Measurements from ENCODE around the gene LGALS7B. TPM values are rescaled to one million over a fixed set of nuclear protein-coding genes. Genes with fewer than 3 reads are reported as not detected.

Gene LGALS7B
- total RNA-seq, 1 donor from 2014 or later = not detected

DNA sequence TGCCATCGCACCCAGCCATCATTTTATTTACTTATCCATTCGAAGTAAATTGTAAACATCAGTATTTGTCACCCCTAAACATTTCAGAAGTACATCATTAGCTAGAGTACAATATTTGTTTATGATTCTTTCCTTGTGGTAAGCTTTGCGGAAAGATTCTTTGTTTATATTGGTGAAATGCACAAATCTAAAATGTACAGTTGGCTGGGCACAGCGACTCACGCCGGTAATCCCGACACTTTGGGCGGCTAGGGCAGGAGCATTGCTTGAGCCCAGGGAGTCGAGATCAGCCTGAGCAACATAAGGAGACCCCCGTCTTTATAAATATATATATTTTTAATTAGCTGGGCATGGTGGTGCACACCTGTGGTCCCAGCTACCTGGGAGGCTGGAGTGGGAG, 10.1 kb downstream of the LGALS7B start:
- no peak for DNase-seq (ENCODE audit: extremely low spot score, unreplicated experiment)
- no peak overlapping the region for H3K27ac Mint-ChIP-seq (ENCODE audit: unreplicated experiment)
- no peaks in the 10 kb centered on the region for H3K27me3 Mint-ChIP-seq (ENCODE audit: unreplicated experiment)
- H3K9me3 Mint-ChIP-seq (ENCODE audit: unreplicated experiment) = no peaks in the 10 kb centered on the region
- TF ChIP-seq, protein P1, sequence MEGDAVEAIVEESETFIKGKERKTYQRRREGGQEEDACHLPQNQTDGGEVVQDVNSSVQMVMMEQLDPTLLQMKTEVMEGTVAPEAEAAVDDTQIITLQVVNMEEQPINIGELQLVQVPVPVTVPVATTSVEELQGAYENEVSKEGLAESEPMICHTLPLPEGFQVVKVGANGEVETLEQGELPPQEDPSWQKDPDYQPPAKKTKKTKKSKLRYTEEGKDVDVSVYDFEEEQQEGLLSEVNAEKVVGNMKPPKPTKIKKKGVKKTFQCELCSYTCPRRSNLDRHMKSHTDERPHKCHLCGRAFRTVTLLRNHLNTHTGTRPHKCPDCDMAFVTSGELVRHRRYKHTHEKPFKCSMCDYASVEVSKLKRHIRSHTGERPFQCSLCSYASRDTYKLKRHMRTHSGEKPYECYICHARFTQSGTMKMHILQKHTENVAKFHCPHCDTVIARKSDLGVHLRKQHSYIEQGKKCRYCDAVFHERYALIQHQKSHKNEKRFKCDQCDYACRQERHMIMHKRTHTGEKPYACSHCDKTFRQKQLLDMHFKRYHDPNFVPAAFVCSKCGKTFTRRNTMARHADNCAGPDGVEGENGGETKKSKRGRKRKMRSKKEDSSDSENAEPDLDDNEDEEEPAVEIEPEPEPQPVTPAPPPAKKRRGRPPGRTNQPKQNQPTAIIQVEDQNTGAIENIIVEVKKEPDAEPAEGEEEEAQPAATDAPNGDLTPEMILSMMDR (IDR thresholded peaks at IDR 0.05) = no peak
- peaks cover 3% of the 10 kb centered on the region for H3K4me1 Mint-ChIP-seq (ENCODE audit: unreplicated experiment)
- H3K4me3 Mint-ChIP-seq (ENCODE audit: unreplicated experiment) = no peak overlapping the region
- H3K36me3 Mint-ChIP-seq (ENCODE audit: unreplicated experiment) = no peaks in the 10 kb centered on the region

- TF ChIP-seq, protein P1 (IDR thresholded peaks at IDR 0.05) = no peak
- DNase-seq (ENCODE audit: extremely low spot score, unreplicated experiment) = no peak
- H3K4me3 Mint-ChIP-seq (ENCODE audit: unreplicated experiment) = no peak overlapping the region
Observed at GRCh38 chr19:38800577-38801347, 11.8 kb downstream of the LGALS7B start.

GRCh38 chr19:38801359-38802095, 12.5 kb downstream of the LGALS7B start:
- Mint-ChIP-seq H3K4me3 (ENCODE audit: unreplicated experiment) (no peak overlapping the region), H3K36me3 (ENCODE audit: unreplicated experiment) (no peaks in the 10 kb centered on the region), H3K27ac (ENCODE audit: unreplicated experiment) (no peak overlapping the region), H3K9me3 (ENCODE audit: unreplicated experiment) (no peaks in the 10 kb centered on the region), H3K27me3 (ENCODE audit: unreplicated experiment) (no peaks in the 10 kb centered on the region), H3K4me1 (ENCODE audit: unreplicated experiment) (peaks cover 3% of the 10 kb centered on the region)
- TF ChIP-seq, protein P1 (IDR thresholded peaks at IDR 0.05) = no peak
- no peak for DNase-seq (ENCODE audit: extremely low spot score, unreplicated experiment)

More at GRCh38 chr19:38800577-38801347, 11.8 kb downstream of the LGALS7B start:
- Mint-ChIP-seq H3K36me3 (ENCODE audit: unreplicated experiment) (no peaks in the 10 kb centered on the region), H3K27me3 (ENCODE audit: unreplicated experiment) (no peaks in the 10 kb centered on the region), H3K4me1 (ENCODE audit: unreplicated experiment) (peaks cover 3% of the 10 kb centered on the region), H3K9me3 (ENCODE audit: unreplicated experiment) (no peaks in the 10 kb centered on the region), H3K27ac (ENCODE audit: unreplicated experiment) (no peak overlapping the region)

DNA sequence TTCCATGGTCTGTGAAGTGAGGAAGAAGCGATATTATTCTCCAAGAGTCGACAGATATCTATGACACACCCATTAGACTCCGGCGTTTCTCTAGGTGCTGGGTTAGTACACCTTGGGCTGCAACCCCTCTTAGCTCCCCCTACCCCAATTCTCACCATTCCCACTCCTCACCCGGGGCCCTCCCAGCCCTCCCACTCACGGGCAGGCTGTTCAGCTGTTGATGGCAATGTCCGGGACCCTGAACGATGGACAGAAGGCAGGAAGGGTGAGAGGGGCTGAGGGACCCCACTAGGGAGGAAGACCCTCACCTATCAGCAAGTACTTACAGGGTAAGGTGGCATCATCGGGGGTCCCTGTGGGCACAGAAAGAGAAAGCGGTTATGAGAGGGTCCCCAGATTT, 14.5 kb downstream of the LGALS7B start:
- no peaks in the 10 kb centered on the region for H3K27me3 Mint-ChIP-seq (ENCODE audit: unreplicated experiment)
- no peaks in the 10 kb centered on the region for H3K36me3 Mint-ChIP-seq (ENCODE audit: unreplicated experiment)
- H3K4me1 Mint-ChIP-seq (ENCODE audit: unreplicated experiment) = peaks cover 3% of the 10 kb centered on the region
- TF ChIP-seq, protein P1 (IDR thresholded peaks at IDR 0.05) = no peak
- H3K27ac Mint-ChIP-seq (ENCODE audit: unreplicated experiment) = no peak overlapping the region
- DNase-seq (ENCODE audit: extremely low spot score, unreplicated experiment) = no peak
- H3K4me3 Mint-ChIP-seq (ENCODE audit: unreplicated experiment) = no peak overlapping the region
- no peaks in the 10 kb centered on the region for H3K9me3 Mint-ChIP-seq (ENCODE audit: unreplicated experiment)

DNA sequence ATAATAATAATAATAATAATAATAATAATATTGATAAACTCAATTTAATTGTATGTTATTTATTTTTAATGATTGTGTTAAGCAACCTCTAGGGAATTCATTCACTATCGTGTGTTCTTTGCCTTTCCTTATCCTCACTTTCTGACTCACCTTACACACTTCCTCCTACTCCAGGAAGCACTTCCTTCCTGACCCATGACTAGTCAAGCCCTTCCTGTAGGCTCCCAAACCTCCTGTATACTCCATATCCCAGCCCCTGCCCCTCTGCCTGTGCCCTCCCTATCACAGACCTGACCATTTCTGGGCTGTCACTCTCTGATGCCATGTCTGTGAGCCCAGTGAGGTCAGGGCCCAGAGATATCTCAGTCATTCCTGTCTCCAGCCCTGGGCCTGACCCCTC, 16.2 kb downstream of the LGALS7B start:
- H3K4me1 Mint-ChIP-seq (ENCODE audit: unreplicated experiment) = no peaks in the 10 kb centered on the region
- H3K9me3 Mint-ChIP-seq (ENCODE audit: unreplicated experiment) = no peaks in the 10 kb centered on the region
- H3K4me3 Mint-ChIP-seq (ENCODE audit: unreplicated experiment) = no peak overlapping the region
- H3K27ac Mint-ChIP-seq (ENCODE audit: unreplicated experiment) = no peak overlapping the region
- H3K36me3 Mint-ChIP-seq (ENCODE audit: unreplicated experiment) = no peaks in the 10 kb centered on the region
- no peaks in the 10 kb centered on the region for H3K27me3 Mint-ChIP-seq (ENCODE audit: unreplicated experiment)
- no peak for DNase-seq (ENCODE audit: extremely low spot score, unreplicated experiment)
- TF ChIP-seq, protein P1 (IDR thresholded peaks at IDR 0.05) = no peak

All from osteocyte (in vitro differentiated cells).